Measurements from ENCODE around the gene B3GALNT2.

Gene B3GALNT2

DNA sequence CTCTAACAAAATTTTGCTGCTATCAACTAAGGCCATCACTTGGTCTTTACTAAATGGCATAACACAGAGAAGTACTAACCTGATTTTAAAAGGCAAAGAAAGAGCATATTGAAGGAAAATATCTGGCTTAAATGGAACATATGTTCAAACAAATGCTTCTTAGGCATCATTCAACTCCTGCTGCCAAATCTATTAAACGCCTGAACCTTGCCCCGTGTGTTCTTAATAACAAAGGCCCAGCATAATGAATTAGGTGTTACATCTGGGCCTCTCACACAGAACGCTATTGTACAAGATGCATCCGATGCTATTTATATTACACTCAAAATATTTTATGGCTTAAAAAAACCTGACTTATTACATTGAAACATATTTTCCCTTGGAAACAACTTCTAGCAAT is 48.4 kb downstream of the B3GALNT2 start (continued):
- TF ChIP-seq, protein P1, sequence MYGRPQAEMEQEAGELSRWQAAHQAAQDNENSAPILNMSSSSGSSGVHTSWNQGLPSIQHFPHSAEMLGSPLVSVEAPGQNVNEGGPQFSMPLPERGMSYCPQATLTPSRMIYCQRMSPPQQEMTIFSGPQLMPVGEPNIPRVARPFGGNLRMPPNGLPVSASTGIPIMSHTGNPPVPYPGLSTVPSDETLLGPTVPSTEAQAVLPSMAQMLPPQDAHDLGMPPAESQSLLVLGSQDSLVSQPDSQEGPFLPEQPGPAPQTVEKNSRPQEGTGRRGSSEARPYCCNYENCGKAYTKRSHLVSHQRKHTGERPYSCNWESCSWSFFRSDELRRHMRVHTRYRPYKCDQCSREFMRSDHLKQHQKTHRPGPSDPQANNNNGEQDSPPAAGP (tag by site-specific recombination; IDR thresholded peaks at IDR 0.05): no peak
- TF ChIP-seq GLIS1 (tag by site-specific recombination; IDR thresholded peaks at IDR 0.05): no peak

- no peak overlapping the region for H3K4me3 ChIP-seq (ENCODE audit: low read depth, low read length)
- H3K9me3 ChIP-seq (ENCODE audit: control insufficient read depth, insufficient read depth, low read depth, low read length): no peaks in the 10 kb centered on the region
- TF ChIP-seq, protein P2, sequence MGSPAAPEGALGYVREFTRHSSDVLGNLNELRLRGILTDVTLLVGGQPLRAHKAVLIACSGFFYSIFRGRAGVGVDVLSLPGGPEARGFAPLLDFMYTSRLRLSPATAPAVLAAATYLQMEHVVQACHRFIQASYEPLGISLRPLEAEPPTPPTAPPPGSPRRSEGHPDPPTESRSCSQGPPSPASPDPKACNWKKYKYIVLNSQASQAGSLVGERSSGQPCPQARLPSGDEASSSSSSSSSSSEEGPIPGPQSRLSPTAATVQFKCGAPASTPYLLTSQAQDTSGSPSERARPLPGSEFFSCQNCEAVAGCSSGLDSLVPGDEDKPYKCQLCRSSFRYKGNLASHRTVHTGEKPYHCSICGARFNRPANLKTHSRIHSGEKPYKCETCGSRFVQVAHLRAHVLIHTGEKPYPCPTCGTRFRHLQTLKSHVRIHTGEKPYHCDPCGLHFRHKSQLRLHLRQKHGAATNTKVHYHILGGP (tag by site-specific recombination; IDR thresholded peaks at IDR 0.05): no peak
- no peak for TF ChIP-seq ZNF621 (tag by site-specific recombination; IDR thresholded peaks at IDR 0.05)
- TF ChIP-seq ZNF121 (tag by site-specific recombination; IDR thresholded peaks at IDR 0.05): peak; percentile 78
- TF ChIP-seq IKZF3 (tag by site-specific recombination; IDR thresholded peaks at IDR 0.05): no peak
- POLR2A ChIA-PET: no interaction called here
- peaks cover 41 to 52% of the 10 kb centered on the region in 2 experiments for H3K36me3 ChIP-seq (ENCODE audit: control insufficient read depth in 2 of 2, insufficient read depth in 1 of 2, low read length in 2 of 2)
- CTCF ChIA-PET: interaction anchor here (0.9 kb wide), 1 partner anchor 8 kb away, joined by 6 read pairs; no protein-coding TSS in a partner anchor
- no peaks in the 10 kb centered on the region for H3K4me1 ChIP-seq (ENCODE audit: control insufficient read depth, insufficient read depth, low read length)
- no peak overlapping the region for H3K27ac ChIP-seq (ENCODE audit: extremely low read depth, low read depth, low read length)
These were observed 49.2 kb downstream of the B3GALNT2 start for GRCh38 chr1:235455097-235455496.

GRCh38 chr1:235454021-235454420 is 50.2 kb downstream of the B3GALNT2 start:
- Histone ChIP-seq H3K4me1 (ENCODE audit: control insufficient read depth, insufficient read depth, low read length) (no peaks in the 10 kb centered on the region), H3K27ac (ENCODE audit: extremely low read depth, low read depth, low read length) (no peak overlapping the region), H3K4me3 (ENCODE audit: low read depth, low read length) (no peak overlapping the region), H3K9me3 (ENCODE audit: control insufficient read depth, insufficient read depth, low read depth, low read length) (no peaks in the 10 kb centered on the region), H3K36me3 (ENCODE audit: control insufficient read depth in 2 of 2, insufficient read depth in 1 of 2, low read length in 2 of 2) (peaks cover 41 to 63% of the 10 kb centered on the region in 2 experiments)
- POLR2A ChIA-PET: no interaction called here
- TF ChIP-seq ZNF175 (tag by site-specific recombination; IDR thresholded peaks at IDR 0.05) (no peak), REST (tag by site-specific recombination; IDR thresholded peaks at IDR 0.05) (no peak), WT1 (tag by site-specific recombination; IDR thresholded peaks at IDR 0.05) (no peak), ZBTB8A (tag by site-specific recombination; IDR thresholded peaks at IDR 0.05) (no peak), SP2 (tag by site-specific recombination; IDR thresholded peaks at IDR 0.05) (no peak), ZNF629 (tag by site-specific recombination; IDR thresholded peaks at IDR 0.05) (no peak)
- CTCF ChIA-PET: interaction anchor here (0.6 to 0.7 kb wide), 2 partner anchors 37 to 361 kb away, joined by 3 read pairs; no protein-coding TSS in a partner anchor

DNA sequence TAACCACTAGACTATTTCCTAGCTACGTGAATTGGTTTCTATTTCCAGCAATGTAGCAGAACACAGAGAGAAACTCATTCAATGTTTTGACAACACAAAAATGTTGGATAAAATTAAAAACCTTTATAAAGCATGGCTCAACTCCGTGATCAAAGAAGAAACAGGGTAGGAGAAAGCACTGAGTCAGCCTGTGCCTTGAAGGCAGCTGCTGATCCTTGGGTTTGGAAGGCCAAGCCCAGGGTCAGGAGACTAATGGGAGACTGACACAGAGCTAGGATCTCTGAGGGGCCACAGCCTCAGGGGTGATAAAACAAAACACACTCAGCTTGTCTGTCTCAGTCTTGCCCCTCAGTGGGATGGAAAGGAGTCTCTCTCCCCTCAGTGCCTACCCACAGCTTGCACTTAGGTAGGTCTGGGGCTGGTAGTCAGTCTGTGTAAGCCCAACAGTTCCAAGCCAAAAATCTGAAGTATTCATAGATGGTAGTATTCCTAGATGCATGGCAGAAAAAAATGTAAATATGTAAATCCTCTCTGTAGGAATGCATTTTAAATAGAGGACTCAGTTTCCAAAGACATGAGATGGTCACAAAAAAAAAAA is 53.3 kb downstream of the B3GALNT2 start:
- ChIA-PET POLR2A (interaction anchor here (0.5 to 0.9 kb wide), 3 partner anchors 9 to 127 kb away, joined by 3 to 5 read pairs (median 3); partner anchors contain the start of gene B3GALNT2), CTCF (interaction anchor here (0.6 to 3.0 kb wide), 4 partner anchors 36 to 522 kb away, joined by 3 to 11 read pairs (median 4); no protein-coding TSS in a partner anchor)
- TF ChIP-seq ZNF23 (tag by site-specific recombination; IDR thresholded peaks at IDR 0.05; ENCODE audit: borderline replicate concordance): no peak
- TF ChIP-seq PATZ1 (tag by site-specific recombination; IDR thresholded peaks at IDR 0.05): no peak
- TF ChIP-seq, protein P3, sequence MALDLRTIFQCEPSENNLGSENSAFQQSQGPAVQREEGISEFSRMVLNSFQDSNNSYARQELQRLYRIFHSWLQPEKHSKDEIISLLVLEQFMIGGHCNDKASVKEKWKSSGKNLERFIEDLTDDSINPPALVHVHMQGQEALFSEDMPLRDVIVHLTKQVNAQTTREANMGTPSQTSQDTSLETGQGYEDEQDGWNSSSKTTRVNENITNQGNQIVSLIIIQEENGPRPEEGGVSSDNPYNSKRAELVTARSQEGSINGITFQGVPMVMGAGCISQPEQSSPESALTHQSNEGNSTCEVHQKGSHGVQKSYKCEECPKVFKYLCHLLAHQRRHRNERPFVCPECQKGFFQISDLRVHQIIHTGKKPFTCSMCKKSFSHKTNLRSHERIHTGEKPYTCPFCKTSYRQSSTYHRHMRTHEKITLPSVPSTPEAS (tag by site-specific recombination; IDR thresholded peaks at IDR 0.05): no peak
- TF ChIP-seq KLF7 (tag by site-specific recombination; IDR thresholded peaks at IDR 0.05; ENCODE audit: borderline replicate concordance): no peak
- no peak for TF ChIP-seq ZNF169 (tag by site-specific recombination; IDR thresholded peaks at IDR 0.05)
- TF ChIP-seq, protein P4, sequence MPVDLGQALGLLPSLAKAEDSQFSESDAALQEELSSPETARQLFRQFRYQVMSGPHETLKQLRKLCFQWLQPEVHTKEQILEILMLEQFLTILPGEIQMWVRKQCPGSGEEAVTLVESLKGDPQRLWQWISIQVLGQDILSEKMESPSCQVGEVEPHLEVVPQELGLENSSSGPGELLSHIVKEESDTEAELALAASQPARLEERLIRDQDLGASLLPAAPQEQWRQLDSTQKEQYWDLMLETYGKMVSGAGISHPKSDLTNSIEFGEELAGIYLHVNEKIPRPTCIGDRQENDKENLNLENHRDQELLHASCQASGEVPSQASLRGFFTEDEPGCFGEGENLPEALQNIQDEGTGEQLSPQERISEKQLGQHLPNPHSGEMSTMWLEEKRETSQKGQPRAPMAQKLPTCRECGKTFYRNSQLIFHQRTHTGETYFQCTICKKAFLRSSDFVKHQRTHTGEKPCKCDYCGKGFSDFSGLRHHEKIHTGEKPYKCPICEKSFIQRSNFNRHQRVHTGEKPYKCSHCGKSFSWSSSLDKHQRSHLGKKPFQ (tag by site-specific recombination; IDR thresholded peaks at IDR 0.05): no peak

More for the DNA sequence above, 53.3 kb downstream of the B3GALNT2 start:
- Histone ChIP-seq H3K27ac (ENCODE audit: extremely low read depth, low read depth, low read length) (no peak overlapping the region), H3K4me3 (ENCODE audit: low read depth, low read length) (no peak overlapping the region), H3K36me3 (ENCODE audit: control insufficient read depth in 2 of 2, insufficient read depth in 1 of 2, low read length in 2 of 2) (peaks cover 63 to 84% of the 10 kb centered on the region in 2 experiments), H3K4me1 (ENCODE audit: control insufficient read depth, insufficient read depth, low read length) (no peaks in the 10 kb centered on the region), H3K9me3 (ENCODE audit: control insufficient read depth, insufficient read depth, low read depth, low read length) (no peaks in the 10 kb centered on the region)
